AG10803 (cell line): ENCODE results near the gene CFAP141.

Experiments
- DNase-seq: peaks from one replicate; pipeline ENCODE4 v3.0.0; 2010; ENCODE audit warnings: low read depth
- H3K4me3 ChIP-seq: 2 replicates; pipeline ENCODE4 v1.5.1; 2011; ENCODE audit warnings: mild to moderate bottlenecking, low read length, control low read depth
- CTCF ChIP-seq: conservative IDR thresholded peaks from 2 replicates; pipeline ENCODE4 v1.5.1; 2011; ENCODE audit warnings: mild to moderate bottlenecking, low read length, control low read depth, inconsistent platforms

The CFAP141 gene

GRCh38 chr1:154157520-154158306 is 48.4 kb downstream of the CFAP141 start:
- no peak overlapping the region for H3K4me3 ChIP-seq
- no peak for DNase-seq
- TF ChIP-seq CTCF = no peak

- no peak overlapping the region for H3K4me3 ChIP-seq
- TF ChIP-seq CTCF = no peak
- DNase-seq = peak; percentile 31
Observed at GRCh38 chr1:154155251-154155650, 50.9 kb downstream of the CFAP141 start.

- TF ChIP-seq CTCF = no peak
- no peak within 1 kb of the TSS for H3K4me3 ChIP-seq
- DNase-seq = no peak
Observed at GRCh38 chr1:154154534-154155191, 51.5 kb downstream of the CFAP141 start, which contains the start of gene NUP210L. NUP210L (minus strand) TSS chr1:154155073.

- no peak overlapping the region for H3K4me3 ChIP-seq
- no peak for TF ChIP-seq CTCF
- DNase-seq = no peak
Observed at GRCh38 chr1:154154053-154154452, 52.1 kb downstream of the CFAP141 start.

- no peak for TF ChIP-seq CTCF
- DNase-seq = no peak
- no peak overlapping the region for H3K4me3 ChIP-seq
Observed at GRCh38 chr1:154151311-154151710, 54.8 kb downstream of the CFAP141 start.
